NB4 (cell line): ENCODE results near the gene MIEN1.

Experiments
- CTCF ChIP-seq: IDR thresholded peaks from one replicate; pipeline ENCODE4 v1.5.1; 2012; ENCODE audit warnings: low read depth, low read length
- POLR2A ChIP-seq: IDR thresholded peaks from 2 replicates; pipeline ENCODE4 v1.6.1; 2011; ENCODE audit warnings: mild to moderate bottlenecking; ENCODE audit not compliant: insufficient read length; ENCODE audit errors: extremely low read depth

GRCh38 chr17:39711851-39712250 is 18.5 kb downstream of the MIEN1 start:
- TF ChIP-seq CTCF (no peak), POLR2A (no peak)
